ENCODE data around the gene CXXC4. TPM values are rescaled to one million over a fixed set of nuclear protein-coding genes. Genes with fewer than 3 reads are reported as not detected.

CXXC4 gene
- total RNA-seq, 1 donor from 2014 or later: 1.0 TPM

GRCh38 chr4:104465201-104465600 lies 29.5 kb downstream of the CXXC4 start:
- no peak overlapping the region for H3K9ac ChIP-seq (ENCODE audit: low read depth in 1 of 3, low read length in 3 of 3)
- H3K4me1 ChIP-seq (ENCODE audit: control insufficient read depth in 3 of 3, insufficient read depth in 3 of 3, low read length in 3 of 3): no peaks in the 10 kb centered on the region
- no peak overlapping the region for H3K27ac ChIP-seq (ENCODE audit: low read depth, low read length)
- no peaks in the 10 kb centered on the region for H3K27me3 ChIP-seq (ENCODE audit: control insufficient read depth in 3 of 3, insufficient read depth in 3 of 3, low read length in 3 of 3)
- H3K9me3 ChIP-seq (ENCODE audit: control insufficient read depth in 3 of 3, low read length in 3 of 3): no peaks in the 10 kb centered on the region
- H3K36me3 ChIP-seq (ENCODE audit: control insufficient read depth in 3 of 3, insufficient read depth in 3 of 3, low read length in 3 of 3): no peaks in the 10 kb centered on the region
- H3K4me3 ChIP-seq (ENCODE audit: low read length in 3 of 3): no peak overlapping the region

GRCh38 chr4:104462641-104463040 lies 32.1 kb downstream of the CXXC4 start:
- no peaks in the 10 kb centered on the region for H3K4me1 ChIP-seq (ENCODE audit: control insufficient read depth in 3 of 3, insufficient read depth in 3 of 3, low read length in 3 of 3)

GRCh38 chr4:104457308-104457981 lies 37.2 kb downstream of the CXXC4 start:
- H3K27me3 ChIP-seq (ENCODE audit: control insufficient read depth in 3 of 3, insufficient read depth in 3 of 3, low read length in 3 of 3): no peaks in the 10 kb centered on the region
- no peak overlapping the region for H3K9ac ChIP-seq (ENCODE audit: low read depth in 1 of 3, low read length in 3 of 3)
- no peaks in the 10 kb centered on the region for H3K9me3 ChIP-seq (ENCODE audit: control insufficient read depth in 3 of 3, low read length in 3 of 3)
- no peaks in the 10 kb centered on the region for H3K4me1 ChIP-seq (ENCODE audit: control insufficient read depth in 3 of 3, insufficient read depth in 3 of 3, low read length in 3 of 3)
- H3K4me3 ChIP-seq (ENCODE audit: low read length in 3 of 3): no peak overlapping the region
- no peaks in the 10 kb centered on the region for H3K36me3 ChIP-seq (ENCODE audit: control insufficient read depth in 3 of 3, insufficient read depth in 3 of 3, low read length in 3 of 3)
- H3K27ac ChIP-seq (ENCODE audit: low read depth, low read length): no peak overlapping the region

More at GRCh38 chr4:104462641-104463040, 32.1 kb downstream of the CXXC4 start:
- Histone ChIP-seq H3K27me3 (ENCODE audit: control insufficient read depth in 3 of 3, insufficient read depth in 3 of 3, low read length in 3 of 3) (no peaks in the 10 kb centered on the region), H3K4me3 (ENCODE audit: low read length in 3 of 3) (no peak overlapping the region), H3K27ac (ENCODE audit: low read depth, low read length) (no peak overlapping the region), H3K9ac (ENCODE audit: low read depth in 1 of 3, low read length in 3 of 3) (no peak overlapping the region), H3K9me3 (ENCODE audit: control insufficient read depth in 3 of 3, low read length in 3 of 3) (no peaks in the 10 kb centered on the region), H3K36me3 (ENCODE audit: control insufficient read depth in 3 of 3, insufficient read depth in 3 of 3, low read length in 3 of 3) (no peaks in the 10 kb centered on the region)

- no peaks in the 10 kb centered on the region for H3K36me3 ChIP-seq (ENCODE audit: control insufficient read depth in 3 of 3, insufficient read depth in 3 of 3, low read length in 3 of 3)
- no peak overlapping the region for H3K27ac ChIP-seq (ENCODE audit: low read depth, low read length)
- no peak overlapping the region for H3K4me3 ChIP-seq (ENCODE audit: low read length in 3 of 3)
Measured at GRCh38 chr4:104451573-104451972, 43.1 kb downstream of the CXXC4 start.

GRCh38 chr4:104449537-104449936 lies 45.2 kb downstream of the CXXC4 start:
- Histone ChIP-seq H3K9me3 (ENCODE audit: control insufficient read depth in 3 of 3, low read length in 3 of 3) (no peaks in the 10 kb centered on the region), H3K4me1 (ENCODE audit: control insufficient read depth in 3 of 3, insufficient read depth in 3 of 3, low read length in 3 of 3) (no peaks in the 10 kb centered on the region), H3K4me3 (ENCODE audit: low read length in 3 of 3) (no peak overlapping the region), H3K9ac (ENCODE audit: low read depth in 1 of 3, low read length in 3 of 3) (no peak overlapping the region), H3K27me3 (ENCODE audit: control insufficient read depth in 3 of 3, insufficient read depth in 3 of 3, low read length in 3 of 3) (no peaks in the 10 kb centered on the region), H3K27ac (ENCODE audit: low read depth, low read length) (no peak overlapping the region), H3K36me3 (ENCODE audit: control insufficient read depth in 3 of 3, insufficient read depth in 3 of 3, low read length in 3 of 3) (no peaks in the 10 kb centered on the region)

More at GRCh38 chr4:104451573-104451972, 43.1 kb downstream of the CXXC4 start:
- Histone ChIP-seq H3K4me1 (ENCODE audit: control insufficient read depth in 3 of 3, insufficient read depth in 3 of 3, low read length in 3 of 3) (no peaks in the 10 kb centered on the region), H3K9ac (ENCODE audit: low read depth in 1 of 3, low read length in 3 of 3) (no peak overlapping the region), H3K9me3 (ENCODE audit: control insufficient read depth in 3 of 3, low read length in 3 of 3) (no peaks in the 10 kb centered on the region), H3K27me3 (ENCODE audit: control insufficient read depth in 3 of 3, insufficient read depth in 3 of 3, low read length in 3 of 3) (no peaks in the 10 kb centered on the region)

- Histone ChIP-seq H3K9ac (ENCODE audit: low read depth in 1 of 3, low read length in 3 of 3) (no peak overlapping the region), H3K27ac (ENCODE audit: low read depth, low read length) (no peak overlapping the region), H3K9me3 (ENCODE audit: control insufficient read depth in 3 of 3, low read length in 3 of 3) (no peaks in the 10 kb centered on the region), H3K36me3 (ENCODE audit: control insufficient read depth in 3 of 3, insufficient read depth in 3 of 3, low read length in 3 of 3) (no peaks in the 10 kb centered on the region), H3K4me3 (ENCODE audit: low read length in 3 of 3) (no peak overlapping the region), H3K4me1 (ENCODE audit: control insufficient read depth in 3 of 3, insufficient read depth in 3 of 3, low read length in 3 of 3) (no peaks in the 10 kb centered on the region), H3K27me3 (ENCODE audit: control insufficient read depth in 3 of 3, insufficient read depth in 3 of 3, low read length in 3 of 3) (no peaks in the 10 kb centered on the region)
Measured at GRCh38 chr4:104447294-104447693, 47.4 kb downstream of the CXXC4 start.

- H3K9ac ChIP-seq (ENCODE audit: low read depth in 1 of 3, low read length in 3 of 3): no peak overlapping the region
- H3K27ac ChIP-seq (ENCODE audit: low read depth, low read length): no peak overlapping the region
- H3K9me3 ChIP-seq (ENCODE audit: control insufficient read depth in 3 of 3, low read length in 3 of 3): no peaks in the 10 kb centered on the region
- no peaks in the 10 kb centered on the region for H3K36me3 ChIP-seq (ENCODE audit: control insufficient read depth in 3 of 3, insufficient read depth in 3 of 3, low read length in 3 of 3)
- no peak overlapping the region for H3K4me3 ChIP-seq (ENCODE audit: low read length in 3 of 3)
- H3K4me1 ChIP-seq (ENCODE audit: control insufficient read depth in 3 of 3, insufficient read depth in 3 of 3, low read length in 3 of 3): no peaks in the 10 kb centered on the region
- H3K27me3 ChIP-seq (ENCODE audit: control insufficient read depth in 3 of 3, insufficient read depth in 3 of 3, low read length in 3 of 3): no peaks in the 10 kb centered on the region
Measured at GRCh38 chr4:104446431-104447278, 48.0 kb downstream of the CXXC4 start.

- no peaks in the 10 kb centered on the region for H3K9me3 ChIP-seq (ENCODE audit: control insufficient read depth in 3 of 3, low read length in 3 of 3)
- no peak overlapping the region for H3K9ac ChIP-seq (ENCODE audit: low read depth in 1 of 3, low read length in 3 of 3)
- H3K27ac ChIP-seq (ENCODE audit: low read depth, low read length): no peak overlapping the region
- no peak overlapping the region for H3K4me3 ChIP-seq (ENCODE audit: low read length in 3 of 3)
- no peaks in the 10 kb centered on the region for H3K36me3 ChIP-seq (ENCODE audit: control insufficient read depth in 3 of 3, insufficient read depth in 3 of 3, low read length in 3 of 3)
- no peaks in the 10 kb centered on the region for H3K4me1 ChIP-seq (ENCODE audit: control insufficient read depth in 3 of 3, insufficient read depth in 3 of 3, low read length in 3 of 3)
- H3K27me3 ChIP-seq (ENCODE audit: control insufficient read depth in 3 of 3, insufficient read depth in 3 of 3, low read length in 3 of 3): no peaks in the 10 kb centered on the region
Measured at GRCh38 chr4:104444685-104445084, 50.0 kb downstream of the CXXC4 start.

- Histone ChIP-seq H3K27me3 (ENCODE audit: control insufficient read depth in 3 of 3, insufficient read depth in 3 of 3, low read length in 3 of 3) (no peaks in the 10 kb centered on the region), H3K4me1 (ENCODE audit: control insufficient read depth in 3 of 3, insufficient read depth in 3 of 3, low read length in 3 of 3) (no peaks in the 10 kb centered on the region), H3K4me3 (ENCODE audit: low read length in 3 of 3) (no peak overlapping the region), H3K36me3 (ENCODE audit: control insufficient read depth in 3 of 3, insufficient read depth in 3 of 3, low read length in 3 of 3) (no peaks in the 10 kb centered on the region), H3K27ac (ENCODE audit: low read depth, low read length) (no peak overlapping the region), H3K9me3 (ENCODE audit: control insufficient read depth in 3 of 3, low read length in 3 of 3) (no peaks in the 10 kb centered on the region), H3K9ac (ENCODE audit: low read depth in 1 of 3, low read length in 3 of 3) (no peak overlapping the region)
Measured at GRCh38 chr4:104436542-104436941, 58.2 kb downstream of the CXXC4 start.

GRCh38 chr4:104429150-104429741 lies 65.4 kb downstream of the CXXC4 start:
- Histone ChIP-seq H3K27ac (ENCODE audit: low read depth, low read length) (no peak overlapping the region), H3K4me1 (ENCODE audit: control insufficient read depth in 3 of 3, insufficient read depth in 3 of 3, low read length in 3 of 3) (no peaks in the 10 kb centered on the region), H3K9me3 (ENCODE audit: control insufficient read depth in 3 of 3, low read length in 3 of 3) (no peaks in the 10 kb centered on the region), H3K9ac (ENCODE audit: low read depth in 1 of 3, low read length in 3 of 3) (no peak overlapping the region), H3K27me3 (ENCODE audit: control insufficient read depth in 3 of 3, insufficient read depth in 3 of 3, low read length in 3 of 3) (peaks cover 0 to 2% (median 0%) of the 10 kb centered on the region in 3 donors), H3K4me3 (ENCODE audit: low read length in 3 of 3) (no peak overlapping the region), H3K36me3 (ENCODE audit: control insufficient read depth in 3 of 3, insufficient read depth in 3 of 3, low read length in 3 of 3) (no peaks in the 10 kb centered on the region)

Measured in skeletal muscle tissue (tissue), 4 donors.